Measurements from ENCODE around the gene GAS1.

DNA sequence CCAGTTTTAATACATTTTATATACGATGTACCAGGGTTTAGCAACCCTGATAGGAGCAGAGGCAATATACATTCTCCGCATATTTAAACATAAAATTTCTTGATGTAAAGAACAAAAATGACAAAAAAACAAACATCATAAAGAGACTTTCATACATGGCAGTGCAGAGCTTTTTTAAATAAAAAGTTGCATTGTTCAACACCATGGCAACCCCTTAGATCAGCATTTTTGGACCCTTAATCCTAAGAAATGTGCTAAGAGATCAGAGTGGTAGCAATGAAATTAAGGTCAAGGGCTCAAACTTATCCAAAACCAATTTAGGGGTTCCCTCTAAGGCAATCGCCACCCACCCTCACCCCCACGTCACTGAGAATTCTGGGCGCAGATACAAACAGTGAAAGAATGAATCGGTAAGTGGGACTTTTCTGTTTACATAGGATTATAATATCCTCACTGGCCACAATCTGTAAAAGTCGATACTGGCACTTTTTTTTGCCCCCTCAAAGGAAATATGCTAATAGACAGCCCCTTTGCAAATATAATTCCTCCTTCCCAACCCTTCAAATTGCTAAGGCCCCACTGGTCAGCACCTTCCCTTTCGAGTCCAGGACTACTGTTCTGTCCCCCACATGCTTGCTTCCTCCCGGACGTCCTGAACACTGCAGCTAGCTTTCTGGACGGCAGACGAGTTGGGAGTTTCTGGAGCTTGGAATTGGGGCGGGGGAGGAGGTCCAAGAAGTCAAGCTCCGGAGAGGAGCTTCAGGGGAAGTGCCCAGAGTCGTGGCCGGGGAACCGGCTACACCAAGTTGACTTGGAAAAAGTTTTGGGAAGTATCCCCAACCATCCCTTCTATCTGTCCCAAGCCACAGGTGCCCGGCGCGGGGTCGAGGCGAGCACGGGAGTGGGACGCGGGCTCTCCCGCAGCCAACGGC lies 2.2 kb downstream of the GAS1 start:
- TF ChIP-seq POLR2AphosphoS5 (IDR thresholded peaks at IDR 0.05; ENCODE audit: low read depth, low read length), result no peak
- TF ChIP-seq, protein P1, sequence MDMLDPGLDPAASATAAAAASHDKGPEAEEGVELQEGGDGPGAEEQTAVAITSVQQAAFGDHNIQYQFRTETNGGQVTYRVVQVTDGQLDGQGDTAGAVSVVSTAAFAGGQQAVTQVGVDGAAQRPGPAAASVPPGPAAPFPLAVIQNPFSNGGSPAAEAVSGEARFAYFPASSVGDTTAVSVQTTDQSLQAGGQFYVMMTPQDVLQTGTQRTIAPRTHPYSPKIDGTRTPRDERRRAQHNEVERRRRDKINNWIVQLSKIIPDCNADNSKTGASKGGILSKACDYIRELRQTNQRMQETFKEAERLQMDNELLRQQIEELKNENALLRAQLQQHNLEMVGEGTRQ (IDR thresholded peaks at IDR 0.05; ENCODE audit: low read length), result no peak
- TF ChIP-seq EZH2 (IDR thresholded peaks at IDR 0.05; ENCODE audit: low read depth, low read length, severe bottlenecking), result no peak
- no peak for TF ChIP-seq POLR2A (IDR thresholded peaks at IDR 0.05; ENCODE audit: control extremely low read depth in 1 of 2, low read depth in 2 of 2, low read length in 2 of 2)
- TF ChIP-seq, protein P2, sequence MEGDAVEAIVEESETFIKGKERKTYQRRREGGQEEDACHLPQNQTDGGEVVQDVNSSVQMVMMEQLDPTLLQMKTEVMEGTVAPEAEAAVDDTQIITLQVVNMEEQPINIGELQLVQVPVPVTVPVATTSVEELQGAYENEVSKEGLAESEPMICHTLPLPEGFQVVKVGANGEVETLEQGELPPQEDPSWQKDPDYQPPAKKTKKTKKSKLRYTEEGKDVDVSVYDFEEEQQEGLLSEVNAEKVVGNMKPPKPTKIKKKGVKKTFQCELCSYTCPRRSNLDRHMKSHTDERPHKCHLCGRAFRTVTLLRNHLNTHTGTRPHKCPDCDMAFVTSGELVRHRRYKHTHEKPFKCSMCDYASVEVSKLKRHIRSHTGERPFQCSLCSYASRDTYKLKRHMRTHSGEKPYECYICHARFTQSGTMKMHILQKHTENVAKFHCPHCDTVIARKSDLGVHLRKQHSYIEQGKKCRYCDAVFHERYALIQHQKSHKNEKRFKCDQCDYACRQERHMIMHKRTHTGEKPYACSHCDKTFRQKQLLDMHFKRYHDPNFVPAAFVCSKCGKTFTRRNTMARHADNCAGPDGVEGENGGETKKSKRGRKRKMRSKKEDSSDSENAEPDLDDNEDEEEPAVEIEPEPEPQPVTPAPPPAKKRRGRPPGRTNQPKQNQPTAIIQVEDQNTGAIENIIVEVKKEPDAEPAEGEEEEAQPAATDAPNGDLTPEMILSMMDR (IDR thresholded peaks at IDR 0.05; ENCODE audit: control extremely low read depth in 1 of 3, insufficient read depth in 1 of 3, low read depth in 1 of 3, low read length in 3 of 3), result no peak
- TF ChIP-seq BRCA1 (IDR thresholded peaks at IDR 0.05; ENCODE audit: low read depth, low read length), result no peak
- no peak for TF ChIP-seq RFX5 (IDR thresholded peaks at IDR 0.05; ENCODE audit: borderline replicate concordance, low read depth, low read length)
- no peak for TF ChIP-seq NRF1 (IDR thresholded peaks at IDR 0.05; ENCODE audit: low read depth, low read length)
